Measurements from ENCODE around the gene GLB1L2.

GRCh38 chr11:134355656-134356055, 23.9 kb downstream of the GLB1L2 start:
- TF ChIP-seq CTCF (IDR thresholded peaks at IDR 0.05) (no peak), POLR2A (IDR thresholded peaks at IDR 0.05) (no peak)

Data from Peyer's patch (tissue), 4 donors.